GM12878 (cell line): ENCODE results near the gene RRAGD. TPM values are rescaled to one million over a fixed set of nuclear protein-coding genes. Genes with fewer than 3 reads are reported as not detected.
A peak's percentile ranks its signal among the peaks of the same experiment; 100 is the strongest.

Source experiments
- BHLHE40 ChIP-seq, 2 experiments: fragments of 450-650 bp in 1 of 2; IDR thresholded peaks; 2 replicates each; pipeline ENCODE4 v1.6.1; 2011 to 2017; ENCODE audit warnings: low read depth in 2 of 2, borderline replicate concordance in 1 of 2, improper control_type of control experiment in 1 of 2, low read length in 1 of 2, mild to moderate bottlenecking in 1 of 2
- EED ChIP-seq: sonication (generic); IDR thresholded peaks from 2 replicates; pipeline ENCODE4 v1.6.1; 2016; ENCODE audit warnings: antibody characterized with exemption, low read depth
- EGR1 ChIP-seq, 2 experiments: IDR thresholded peaks; 1 replicate in 1 of 2; 2 replicates in 1 of 2; pipeline ENCODE4 v1.6.1; 2011 to 2012; ENCODE audit warnings: low read depth in 2 of 2, low read length in 2 of 2, borderline replicate concordance in 1 of 2, mild to moderate bottlenecking in 1 of 2, moderate library complexity in 1 of 2
- EP300 ChIP-seq, 2 experiments: fragments of 150-350 bp in 1 of 2; IDR thresholded peaks; 2 replicates each; pipeline ENCODE4 v1.6.1; 2011 to 2012; ENCODE audit warnings: low read depth in 2 of 2, low read length in 2 of 2, borderline replicate concordance in 1 of 2, improper control_type of control experiment in 1 of 2, inconsistent platforms in 1 of 2; ENCODE audit not compliant: control insufficient read depth in 1 of 2
- FOXK2 ChIP-seq: fragments of 450-650 bp; IDR thresholded peaks from 2 replicates; pipeline ENCODE4 v1.6.1; 2017; ENCODE audit warnings: mild to moderate bottlenecking, moderate library complexity
- IKZF2 ChIP-seq, 2 experiments: fragments of 450-650 bp; IDR thresholded peaks; 2 replicates each; pipeline ENCODE4 v1.6.1; 2017; ENCODE audit warnings: mild to moderate bottlenecking in 2 of 2, moderate library complexity in 2 of 2
- LARP7 ChIP-seq: fragments of 450-650 bp; IDR thresholded peaks from 2 replicates; pipeline ENCODE4 v1.6.1; 2017; ENCODE audit warnings: mild to moderate bottlenecking
- MTA3 ChIP-seq: IDR thresholded peaks from 2 replicates; pipeline ENCODE4 v1.6.1; 2012; ENCODE audit warnings: low read length, inconsistent platforms, borderline replicate concordance
- NFXL1 ChIP-seq: fragments of 450-650 bp; IDR thresholded peaks from 2 replicates; pipeline ENCODE4 v1.6.1; 2017; ENCODE audit warnings: antibody characterized with exemption, mild to moderate bottlenecking, borderline replicate concordance
- NR2F1 ChIP-seq: fragments of 450-650 bp; conservative IDR thresholded peaks from 2 replicates; pipeline ENCODE4 v1.6.1; 2017; ENCODE audit warnings: mild to moderate bottlenecking
- PAX5 ChIP-seq: IDR thresholded peaks from 2 replicates; pipeline ENCODE4 v1.6.1; 2011; ENCODE audit warnings: low read depth, low read length, borderline replicate concordance
- POLR2AphosphoS2 ChIP-seq: IDR thresholded peaks from 2 replicates; pipeline ENCODE4 v1.6.1; 2011; ENCODE audit warnings: low read depth, mild to moderate bottlenecking, low read length, improper control_type of control experiment, moderate library complexity
- POU2F2 ChIP-seq: IDR thresholded peaks from 3 replicates; pipeline ENCODE4 v1.6.1; 2011; ENCODE audit warnings: low read depth, mild to moderate bottlenecking, low read length, borderline replicate concordance
- RUNX3 ChIP-seq: IDR thresholded peaks from 2 replicates; pipeline ENCODE4 v1.6.1; 2012; ENCODE audit warnings: low read length, inconsistent platforms
- SUZ12 ChIP-seq: fragments of 200-600 bp; sonication (generic); IDR thresholded peaks from one replicate; pipeline ENCODE4 v1.6.1; 2018; ENCODE audit warnings: antibody characterized with exemption, mild to moderate bottlenecking; ENCODE audit not compliant: unreplicated experiment
- ZBED1 ChIP-seq: IDR thresholded peaks from 2 replicates; pipeline ENCODE4 v1.6.1; 2016; ENCODE audit warnings: borderline replicate concordance
- ZNF207 ChIP-seq: fragments of 450-650 bp; IDR thresholded peaks from 2 replicates; pipeline ENCODE4 v1.6.1; 2014; ENCODE audit warnings: antibody characterized with exemption, mild to moderate bottlenecking, borderline replicate concordance
- polyA plus RNA-seq, 11 experiments: library from polyadenylated mRNA; depleted of rRNA in 4 of 11; unstranded in 6 of 11; stranded (reverse) in 5 of 11; fragments of >200 nt; fragmentation: Nextera tagmentation in 4 of 11; fragmentation: Illumina TruSeq in 1 of 11; extraction: Ambion mirVana in 4 of 11; extraction: Trizol in 1 of 11; gene quantifications; 1 replicate in 1 of 11; 2 replicates in 10 of 11; pipeline versions ENCODE4 v1.2.1 to v1.2.3, GENCODE V29; 2011 to 2016; ENCODE audit warnings: inconsistent platforms in 2 of 11, missing spikeins in 2 of 11, low read depth in 1 of 11
- total RNA-seq, 4 experiments: library from RNA; depleted of rRNA in 3 of 4; stranded (reverse); fragments of >200 nt in 3 of 4; fragmentation: Illumina TruSeq in 1 of 4; extraction: Trizol in 1 of 4; gene quantifications; 2 replicates each; pipeline versions ENCODE4 v1.2.1 to v1.2.3, GENCODE V29; 2013 to 2021
- TF ChIP-seq, protein P1 (sequence below): fragments of 450-650 bp; IDR thresholded peaks from 2 replicates; pipeline ENCODE4 v1.6.1; 2017; ENCODE audit warnings: mild to moderate bottlenecking, moderate library complexity
- TF ChIP-seq, protein P2 (sequence below): IDR thresholded peaks from 2 replicates; pipeline ENCODE4 v1.6.1; 2012; ENCODE audit warnings: low read depth, low read length, improper control_type of control experiment
- TF ChIP-seq, protein P3 (sequence below), 3 experiments: IDR thresholded peaks in 2 of 3; conservative IDR thresholded peaks in 1 of 3; 2 replicates each; pipeline ENCODE4 v1.5.1; 2011; ENCODE audit warnings: low read depth in 3 of 3, low read length in 3 of 3, mild to moderate bottlenecking in 3 of 3, control low read depth in 2 of 3, moderate library complexity in 2 of 3, inconsistent platforms in 1 of 3, mixed read lengths in 1 of 3; ENCODE audit not compliant: control insufficient read depth in 2 of 3, insufficient read depth in 1 of 3; ENCODE audit errors: extremely low read depth in 1 of 3
- TF ChIP-seq, protein P4 (sequence below): fragments of 450-650 bp; IDR thresholded peaks from 2 replicates; pipeline ENCODE4 v1.6.1; 2017; ENCODE audit warnings: mild to moderate bottlenecking, low read depth, inconsistent platforms; ENCODE audit not compliant: poor library complexity, severe bottlenecking

Gene RRAGD
- total and polyA plus RNA-seq, 10 of the 15 experiments (the other 5 are each of a cell fraction or from before 2014, with no cell fraction given): 4.6 to 17.4 (median 8.5) TPM

DNA sequence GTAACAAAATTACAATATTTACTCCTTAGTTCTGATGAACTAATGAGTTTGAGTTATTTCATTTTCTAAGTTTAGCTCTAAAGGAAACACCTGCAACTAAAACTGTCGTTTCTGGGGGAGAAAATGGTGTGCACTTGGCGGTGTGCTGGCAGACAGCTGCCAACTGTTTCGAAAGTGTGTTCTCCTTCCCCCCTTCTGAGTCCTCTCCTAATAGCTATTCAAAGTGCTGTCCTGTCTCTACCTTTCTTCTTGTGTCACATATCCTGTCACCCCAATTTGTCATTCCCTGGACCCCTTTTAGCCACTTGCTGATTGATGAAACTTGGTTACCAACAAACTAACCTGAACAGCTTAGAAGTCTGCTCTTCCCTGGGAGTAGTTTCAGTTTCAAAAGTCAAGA, 54.7 kb downstream of the RRAGD start (continued):
- TF ChIP-seq, protein P1, sequence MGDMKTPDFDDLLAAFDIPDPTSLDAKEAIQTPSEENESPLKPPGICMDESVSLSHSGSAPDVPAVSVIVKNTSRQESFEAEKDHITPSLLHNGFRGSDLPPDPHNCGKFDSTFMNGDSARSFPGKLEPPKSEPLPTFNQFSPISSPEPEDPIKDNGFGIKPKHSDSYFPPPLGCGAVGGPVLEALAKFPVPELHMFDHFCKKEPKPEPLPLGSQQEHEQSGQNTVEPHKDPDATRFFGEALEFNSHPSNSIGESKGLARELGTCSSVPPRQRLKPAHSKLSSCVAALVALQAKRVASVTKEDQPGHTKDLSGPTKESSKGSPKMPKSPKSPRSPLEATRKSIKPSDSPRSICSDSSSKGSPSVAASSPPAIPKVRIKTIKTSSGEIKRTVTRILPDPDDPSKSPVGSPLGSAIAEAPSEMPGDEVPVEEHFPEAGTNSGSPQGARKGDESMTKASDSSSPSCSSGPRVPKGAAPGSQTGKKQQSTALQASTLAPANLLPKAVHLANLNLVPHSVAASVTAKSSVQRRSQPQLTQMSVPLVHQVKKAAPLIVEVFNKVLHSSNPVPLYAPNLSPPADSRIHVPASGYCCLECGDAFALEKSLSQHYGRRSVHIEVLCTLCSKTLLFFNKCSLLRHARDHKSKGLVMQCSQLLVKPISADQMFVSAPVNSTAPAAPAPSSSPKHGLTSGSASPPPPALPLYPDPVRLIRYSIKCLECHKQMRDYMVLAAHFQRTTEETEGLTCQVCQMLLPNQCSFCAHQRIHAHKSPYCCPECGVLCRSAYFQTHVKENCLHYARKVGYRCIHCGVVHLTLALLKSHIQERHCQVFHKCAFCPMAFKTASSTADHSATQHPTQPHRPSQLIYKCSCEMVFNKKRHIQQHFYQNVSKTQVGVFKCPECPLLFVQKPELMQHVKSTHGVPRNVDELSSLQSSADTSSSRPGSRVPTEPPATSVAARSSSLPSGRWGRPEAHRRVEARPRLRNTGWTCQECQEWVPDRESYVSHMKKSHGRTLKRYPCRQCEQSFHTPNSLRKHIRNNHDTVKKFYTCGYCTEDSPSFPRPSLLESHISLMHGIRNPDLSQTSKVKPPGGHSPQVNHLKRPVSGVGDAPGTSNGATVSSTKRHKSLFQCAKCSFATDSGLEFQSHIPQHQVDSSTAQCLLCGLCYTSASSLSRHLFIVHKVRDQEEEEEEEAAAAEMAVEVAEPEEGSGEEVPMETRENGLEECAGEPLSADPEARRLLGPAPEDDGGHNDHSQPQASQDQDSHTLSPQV: no peak
- TF ChIP-seq POLR2AphosphoS2 (no peak; the same call in 1 of the 2 replicates), ZBED1 (peak; percentile 85; the same call in 1 of the 2 replicates), IKZF2 (IDR thresholded peaks at IDR 0.05) (peak; percentile 70 to 74), SUZ12 (no peak), ZNF207 (no peak), FOXK2 (no peak), PAX5 (peak; percentile 43; the same call in 1 of the 2 replicates), LARP7 (no peak), POU2F2 (peak; percentile 45; the same call in 1 of the 3 replicates), EP300 (IDR thresholded peaks at IDR 0.05; ENCODE audit: borderline replicate concordance in 1 of 2, control insufficient read depth in 1 of 2, low read depth in 2 of 2, low read length in 2 of 2) (peak; percentile 37 to 85; a peak in 3 of 4 replicates), NFXL1 (no peak), NR2F1 (no peak), EED (peak; percentile 85), RUNX3 (peak; percentile 77), MTA3 (peak; percentile 34; the same call in 1 of the 2 replicates), EGR1 (IDR thresholded peaks at IDR 0.05; ENCODE audit: borderline replicate concordance in 1 of 2, low read depth in 2 of 2, low read length in 2 of 2) (no peak), BHLHE40 (IDR thresholded peaks at IDR 0.05; ENCODE audit: borderline replicate concordance in 1 of 2, low read depth in 2 of 2, low read length in 1 of 2) (peak in 1 of 2 experiments; percentile 38; a peak in 2 of 4 replicates)
- TF ChIP-seq, protein P2, sequence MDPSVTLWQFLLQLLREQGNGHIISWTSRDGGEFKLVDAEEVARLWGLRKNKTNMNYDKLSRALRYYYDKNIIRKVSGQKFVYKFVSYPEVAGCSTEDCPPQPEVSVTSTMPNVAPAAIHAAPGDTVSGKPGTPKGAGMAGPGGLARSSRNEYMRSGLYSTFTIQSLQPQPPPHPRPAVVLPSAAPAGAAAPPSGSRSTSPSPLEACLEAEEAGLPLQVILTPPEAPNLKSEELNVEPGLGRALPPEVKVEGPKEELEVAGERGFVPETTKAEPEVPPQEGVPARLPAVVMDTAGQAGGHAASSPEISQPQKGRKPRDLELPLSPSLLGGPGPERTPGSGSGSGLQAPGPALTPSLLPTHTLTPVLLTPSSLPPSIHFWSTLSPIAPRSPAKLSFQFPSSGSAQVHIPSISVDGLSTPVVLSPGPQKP: no peak
- TF ChIP-seq, protein P3, sequence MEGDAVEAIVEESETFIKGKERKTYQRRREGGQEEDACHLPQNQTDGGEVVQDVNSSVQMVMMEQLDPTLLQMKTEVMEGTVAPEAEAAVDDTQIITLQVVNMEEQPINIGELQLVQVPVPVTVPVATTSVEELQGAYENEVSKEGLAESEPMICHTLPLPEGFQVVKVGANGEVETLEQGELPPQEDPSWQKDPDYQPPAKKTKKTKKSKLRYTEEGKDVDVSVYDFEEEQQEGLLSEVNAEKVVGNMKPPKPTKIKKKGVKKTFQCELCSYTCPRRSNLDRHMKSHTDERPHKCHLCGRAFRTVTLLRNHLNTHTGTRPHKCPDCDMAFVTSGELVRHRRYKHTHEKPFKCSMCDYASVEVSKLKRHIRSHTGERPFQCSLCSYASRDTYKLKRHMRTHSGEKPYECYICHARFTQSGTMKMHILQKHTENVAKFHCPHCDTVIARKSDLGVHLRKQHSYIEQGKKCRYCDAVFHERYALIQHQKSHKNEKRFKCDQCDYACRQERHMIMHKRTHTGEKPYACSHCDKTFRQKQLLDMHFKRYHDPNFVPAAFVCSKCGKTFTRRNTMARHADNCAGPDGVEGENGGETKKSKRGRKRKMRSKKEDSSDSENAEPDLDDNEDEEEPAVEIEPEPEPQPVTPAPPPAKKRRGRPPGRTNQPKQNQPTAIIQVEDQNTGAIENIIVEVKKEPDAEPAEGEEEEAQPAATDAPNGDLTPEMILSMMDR (IDR thresholded peaks at IDR 0.05 in 2 of 3, conservative IDR thresholded peaks at IDR 0.05 in 1 of 3; ENCODE audit: control insufficient read depth in 2 of 3, extremely low read depth in 1 of 3, insufficient read depth in 1 of 3, low read depth in 3 of 3, low read length in 3 of 3): no peak
- TF ChIP-seq, protein P4, sequence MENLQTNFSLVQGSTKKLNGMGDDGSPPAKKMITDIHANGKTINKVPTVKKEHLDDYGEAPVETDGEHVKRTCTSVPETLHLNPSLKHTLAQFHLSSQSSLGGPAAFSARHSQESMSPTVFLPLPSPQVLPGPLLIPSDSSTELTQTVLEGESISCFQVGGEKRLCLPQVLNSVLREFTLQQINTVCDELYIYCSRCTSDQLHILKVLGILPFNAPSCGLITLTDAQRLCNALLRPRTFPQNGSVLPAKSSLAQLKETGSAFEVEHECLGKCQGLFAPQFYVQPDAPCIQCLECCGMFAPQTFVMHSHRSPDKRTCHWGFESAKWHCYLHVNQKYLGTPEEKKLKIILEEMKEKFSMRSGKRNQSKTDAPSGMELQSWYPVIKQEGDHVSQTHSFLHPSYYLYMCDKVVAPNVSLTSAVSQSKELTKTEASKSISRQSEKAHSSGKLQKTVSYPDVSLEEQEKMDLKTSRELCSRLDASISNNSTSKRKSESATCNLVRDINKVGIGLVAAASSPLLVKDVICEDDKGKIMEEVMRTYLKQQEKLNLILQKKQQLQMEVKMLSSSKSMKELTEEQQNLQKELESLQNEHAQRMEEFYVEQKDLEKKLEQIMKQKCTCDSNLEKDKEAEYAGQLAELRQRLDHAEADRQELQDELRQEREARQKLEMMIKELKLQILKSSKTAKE: peak; percentile 80
